NCI-H2081 (cell line): Measurements from ENCODE around the gene PFKP.

ENCODE experiments used
- DNase-seq, 2 experiments: peaks; one replicate each; lab custom pipeline; 2025; lab: John Stamatoyannopoulos, UW

The PFKP gene

DNA sequence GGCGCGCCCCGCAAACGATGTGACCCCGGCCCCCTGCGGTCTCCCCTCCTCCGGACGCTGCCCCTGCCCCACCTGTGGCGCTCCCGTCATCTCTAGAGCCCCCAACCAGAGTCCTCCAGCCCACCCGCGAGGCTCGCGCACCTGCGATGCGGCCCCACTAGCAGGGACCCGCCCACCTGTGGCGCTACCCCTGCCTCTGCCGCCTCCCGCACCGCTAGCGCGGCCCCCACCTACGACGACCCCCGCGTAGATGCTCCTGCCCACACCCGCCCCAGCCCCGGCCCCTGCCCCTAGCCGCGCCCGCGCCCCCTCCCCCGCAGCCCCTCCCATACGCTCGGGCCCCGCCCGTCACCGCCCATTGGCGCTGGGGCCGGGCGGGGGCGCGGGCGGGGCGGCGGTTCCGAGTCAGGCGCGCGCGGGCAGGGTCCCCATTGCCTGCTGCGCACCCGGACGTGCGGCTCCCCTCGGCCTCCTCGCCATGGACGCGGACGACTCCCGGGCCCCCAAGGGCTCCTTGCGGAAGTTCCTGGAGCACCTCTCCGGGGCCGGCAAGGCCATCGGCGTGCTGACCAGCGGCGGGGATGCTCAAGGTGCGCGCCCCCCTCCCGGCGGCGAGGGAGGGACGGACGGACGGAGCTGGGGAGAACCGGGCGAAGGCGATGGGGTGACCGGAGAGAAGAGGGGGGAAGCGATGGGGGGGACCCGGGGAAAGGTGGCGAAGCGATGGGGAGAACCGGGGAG lies at the start of gene PFKP:
TSS of gene PFKP (plus strand) at position 431 of the 741 bp plus-strand sequence. CDS start at position 479, 48 bp downstream.
- DNase-seq = peak in 1 of 2 experiments; percentile 43

DNA sequence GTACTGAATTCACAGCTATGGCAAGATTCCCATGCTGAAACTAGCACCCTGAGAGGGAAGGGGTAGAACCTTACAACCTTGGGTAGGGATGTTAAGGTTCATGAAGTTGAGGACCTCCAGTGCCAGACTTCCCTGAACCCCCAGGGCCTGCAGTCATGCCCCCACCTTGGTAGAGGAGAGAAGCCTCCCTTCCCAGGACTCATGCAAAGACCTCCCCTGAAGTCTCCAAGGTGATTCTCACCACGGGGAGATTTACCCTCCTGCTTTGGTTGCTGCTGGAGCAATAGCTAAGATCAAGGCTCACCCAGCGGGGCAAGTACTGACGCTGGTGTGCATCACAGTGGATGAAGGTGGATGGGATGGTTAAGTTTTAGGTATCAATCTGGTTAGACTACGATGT lies 49.1 kb upstream of the PFKP start:
- DNase-seq = no peak

DNA sequence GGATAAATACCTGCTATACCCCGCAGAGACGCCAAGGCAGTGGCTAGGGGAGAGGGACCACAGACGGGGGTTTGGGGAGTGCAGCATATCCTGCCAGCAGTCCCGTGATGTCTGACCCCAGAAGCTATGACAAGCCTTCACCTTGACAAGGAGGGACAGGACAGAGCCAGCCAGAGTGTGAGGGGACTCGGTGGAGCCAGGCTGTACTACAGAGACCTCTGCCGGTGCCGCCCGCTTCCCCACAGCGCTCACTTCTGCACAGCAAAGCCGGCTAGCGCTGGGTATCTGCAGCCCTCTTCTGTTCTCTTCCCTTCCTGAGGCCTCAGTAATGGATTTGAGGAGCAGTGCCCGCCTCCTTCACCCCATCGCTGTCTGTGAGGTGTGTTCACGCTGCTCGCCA lies 47.0 kb upstream of the PFKP start:
- DNase-seq = no peak

DNA sequence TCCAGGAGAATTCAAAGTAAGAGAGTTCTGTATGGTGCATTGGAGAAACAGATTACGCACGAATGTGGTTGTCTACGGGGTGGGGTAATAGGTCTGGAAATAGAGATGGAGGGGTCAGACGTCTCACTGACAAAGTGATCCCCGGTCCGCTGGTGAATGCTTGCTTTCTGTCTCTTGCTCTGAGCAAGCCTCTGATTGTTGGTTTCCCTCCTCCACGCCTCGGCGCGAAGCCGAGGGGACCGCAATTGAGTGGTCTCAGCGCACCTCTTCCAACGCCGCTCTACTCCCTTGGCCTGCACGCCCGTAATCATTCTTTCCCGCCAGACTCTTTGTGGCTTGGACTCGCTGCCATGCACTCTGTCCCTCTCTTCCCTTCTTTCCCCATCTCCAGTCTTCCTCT lies 46.5 kb upstream of the PFKP start:
- no peak for DNase-seq

DNA sequence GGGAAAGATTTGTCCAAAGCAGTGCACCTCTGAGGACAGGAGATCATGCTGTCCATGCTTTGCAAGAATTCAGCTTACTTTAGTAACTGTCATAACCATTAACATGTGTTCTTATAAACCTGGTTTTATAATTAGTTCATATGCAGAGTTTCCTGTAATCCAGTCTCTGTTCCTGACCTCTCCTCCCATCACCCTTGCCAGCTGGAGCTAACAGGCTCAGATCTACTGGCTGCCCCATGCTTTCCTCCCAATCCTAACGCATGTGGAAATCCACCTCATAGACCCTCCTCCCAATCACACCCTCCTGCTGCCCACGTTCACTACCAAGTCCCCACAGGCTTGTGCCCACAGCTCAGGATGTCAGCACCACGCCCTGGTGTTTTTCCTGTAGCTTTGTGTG lies 45.3 kb upstream of the PFKP start:
- DNase-seq = no peak

DNA sequence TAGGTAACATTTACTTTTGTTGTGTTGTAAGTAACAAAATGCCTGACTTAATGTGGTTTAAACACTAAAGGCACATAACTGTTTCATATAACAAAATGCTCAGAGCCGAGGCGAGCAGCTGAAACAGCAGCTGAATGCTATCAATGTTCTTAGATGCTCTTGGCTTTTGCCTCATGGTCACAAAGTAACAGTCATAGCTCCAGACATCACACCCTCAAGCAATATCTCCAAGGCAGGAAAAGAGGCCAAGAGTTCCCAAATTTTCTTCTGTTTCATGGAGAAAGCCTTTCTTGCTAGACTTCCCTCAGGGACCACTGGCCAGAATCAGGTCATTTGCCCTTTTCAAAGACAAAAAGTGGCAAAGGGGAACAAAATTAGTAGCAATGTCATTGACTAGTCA lies 43.5 kb upstream of the PFKP start:
- DNase-seq = no peak

DNA sequence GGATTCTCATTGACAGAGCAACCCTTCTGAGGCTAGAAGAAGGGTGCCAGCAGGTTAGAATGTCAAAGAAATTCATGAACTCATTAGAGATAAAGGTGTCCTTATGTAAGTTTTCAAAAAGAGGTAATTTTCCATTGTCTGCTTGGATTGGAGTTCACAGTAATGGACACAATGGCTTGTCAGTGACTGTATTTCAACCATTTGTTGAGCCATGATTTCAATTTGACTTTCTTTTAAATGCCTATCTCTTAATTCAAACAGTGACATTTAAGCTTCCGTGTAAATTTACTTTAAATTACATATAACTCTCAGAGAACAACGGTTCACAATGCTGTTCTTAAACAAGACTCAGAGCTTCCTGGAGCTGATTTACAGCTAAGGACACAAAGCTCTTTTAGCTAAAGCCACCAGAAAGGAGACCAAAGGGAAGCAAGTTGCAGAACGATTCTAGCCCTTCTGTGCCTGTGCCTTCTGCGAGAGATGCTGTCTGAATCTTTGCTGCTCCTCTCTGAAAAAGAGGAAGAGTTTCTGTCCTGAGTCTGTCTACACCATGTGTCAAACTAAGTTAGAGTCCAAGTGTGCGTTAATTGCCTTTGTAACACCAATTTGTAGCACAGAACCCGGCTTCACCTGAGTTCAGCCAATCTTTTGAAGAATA lies 42.2 kb upstream of the PFKP start:
- DNase-seq = no peak

DNA sequence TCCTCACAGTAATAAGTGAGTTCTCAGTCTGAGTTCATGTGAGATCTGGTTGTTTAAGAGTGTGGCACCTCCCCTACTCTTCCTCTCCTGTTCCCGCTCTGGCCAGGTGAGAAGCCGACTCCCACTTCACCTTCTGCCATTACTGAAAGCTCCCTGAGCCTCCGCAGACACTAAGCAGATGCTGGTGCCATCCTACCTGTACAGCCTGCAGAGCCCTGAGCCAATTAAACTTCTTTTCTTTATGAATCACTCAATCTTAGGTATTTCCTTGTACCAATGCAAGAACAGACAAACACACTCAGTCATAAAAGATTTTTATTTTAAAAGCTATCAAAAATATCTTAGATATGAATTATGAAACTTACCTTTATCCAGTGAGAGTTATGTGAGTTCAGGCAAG lies 39.5 kb upstream of the PFKP start:
- DNase-seq = no peak

DNA sequence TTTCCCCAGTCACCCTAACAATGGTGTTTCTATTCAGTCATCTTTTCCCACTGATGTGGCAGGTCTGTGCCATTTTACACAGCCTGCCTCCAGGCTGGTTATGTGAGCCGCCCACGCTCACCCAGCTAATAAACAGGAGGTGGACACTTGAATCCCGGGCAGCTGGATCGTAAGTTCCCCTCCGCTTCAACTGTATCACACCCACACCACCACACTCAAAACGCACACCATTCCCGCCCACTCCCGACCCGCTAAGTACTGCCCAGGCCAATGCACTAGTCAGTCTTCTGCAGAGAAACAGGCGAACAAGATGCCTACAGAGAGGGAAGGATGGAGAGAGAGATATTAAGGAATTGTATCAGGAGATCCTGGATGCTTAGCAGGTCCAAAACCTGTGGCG lies 38.9 kb upstream of the PFKP start:
- DNase-seq = no peak

DNA sequence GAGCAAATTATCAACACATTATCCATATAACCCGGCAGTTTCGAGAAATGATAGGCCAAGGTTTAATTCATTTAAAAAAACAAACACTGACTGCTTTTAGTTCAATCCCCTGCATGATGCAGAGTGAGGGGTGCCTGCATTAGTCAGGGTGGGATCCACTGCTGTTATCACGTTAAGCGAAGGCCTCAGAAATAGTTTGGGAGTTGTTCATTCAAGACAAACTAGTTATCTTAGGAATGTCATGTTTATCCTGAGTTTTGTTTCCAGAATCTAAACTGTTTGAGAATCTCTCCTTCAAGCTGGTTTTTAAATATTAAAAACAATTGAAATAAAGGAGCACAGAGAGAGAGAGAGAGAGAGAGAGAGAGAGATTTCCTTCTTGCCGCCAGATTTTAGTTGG lies 36.6 kb upstream of the PFKP start:
- no peak for DNase-seq

DNA sequence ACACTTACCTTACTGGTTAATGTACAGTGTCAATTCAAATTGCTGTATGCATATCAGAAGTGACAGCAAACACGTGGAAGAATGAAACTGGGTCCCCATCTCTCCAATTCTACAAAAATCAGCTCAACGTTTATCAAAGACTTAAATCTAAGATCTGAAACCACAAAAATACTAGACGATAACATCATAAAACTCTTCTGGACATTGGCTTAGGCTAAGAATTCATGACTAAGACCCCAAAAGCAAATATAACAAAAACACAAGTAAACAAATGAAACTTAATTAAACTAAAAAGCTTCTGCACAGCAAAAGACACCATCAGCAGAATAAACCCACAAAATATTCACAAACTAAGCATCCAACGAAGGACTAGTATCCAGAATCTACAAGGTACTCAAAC lies 35.9 kb upstream of the PFKP start:
- no peak for DNase-seq

DNA sequence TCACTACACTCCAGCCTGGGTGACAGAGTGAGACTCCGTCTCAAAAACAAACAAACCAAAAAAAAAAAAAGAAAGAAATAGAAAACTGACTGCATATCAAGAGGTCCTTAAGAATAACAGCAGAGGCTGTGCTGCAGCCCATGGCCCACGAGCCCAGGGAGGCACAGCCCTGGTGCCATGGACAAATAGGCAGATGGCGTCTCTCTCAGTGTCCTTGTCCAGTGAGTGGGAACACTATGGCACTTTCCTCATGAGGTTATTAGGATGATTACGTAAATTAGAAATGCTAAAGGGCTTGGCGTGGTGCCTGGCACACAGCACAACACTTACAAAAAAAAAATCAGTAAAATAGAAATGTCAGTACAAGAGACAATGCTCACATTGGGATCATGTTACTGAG lies 33.4 kb upstream of the PFKP start:
- no peak for DNase-seq

DNA sequence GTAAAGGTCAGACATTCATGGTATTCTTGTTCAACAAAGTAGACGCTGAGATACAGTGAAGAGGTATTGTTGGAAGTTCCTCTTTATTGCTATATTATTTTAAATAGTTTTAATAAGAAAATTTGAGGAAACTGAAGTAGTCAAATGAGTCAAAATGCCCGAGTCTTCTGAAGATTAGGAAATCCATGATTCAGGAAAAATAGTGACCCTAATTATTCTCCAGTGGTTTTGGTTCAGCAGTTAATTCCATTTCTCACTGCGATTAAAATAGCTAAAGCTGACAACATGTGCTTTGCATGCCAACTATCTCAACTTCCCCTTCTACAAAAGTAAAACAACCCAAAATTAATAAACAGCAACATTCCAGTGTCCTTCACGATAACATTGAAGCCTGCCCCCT lies 32.7 kb upstream of the PFKP start:
- no peak for DNase-seq

DNA sequence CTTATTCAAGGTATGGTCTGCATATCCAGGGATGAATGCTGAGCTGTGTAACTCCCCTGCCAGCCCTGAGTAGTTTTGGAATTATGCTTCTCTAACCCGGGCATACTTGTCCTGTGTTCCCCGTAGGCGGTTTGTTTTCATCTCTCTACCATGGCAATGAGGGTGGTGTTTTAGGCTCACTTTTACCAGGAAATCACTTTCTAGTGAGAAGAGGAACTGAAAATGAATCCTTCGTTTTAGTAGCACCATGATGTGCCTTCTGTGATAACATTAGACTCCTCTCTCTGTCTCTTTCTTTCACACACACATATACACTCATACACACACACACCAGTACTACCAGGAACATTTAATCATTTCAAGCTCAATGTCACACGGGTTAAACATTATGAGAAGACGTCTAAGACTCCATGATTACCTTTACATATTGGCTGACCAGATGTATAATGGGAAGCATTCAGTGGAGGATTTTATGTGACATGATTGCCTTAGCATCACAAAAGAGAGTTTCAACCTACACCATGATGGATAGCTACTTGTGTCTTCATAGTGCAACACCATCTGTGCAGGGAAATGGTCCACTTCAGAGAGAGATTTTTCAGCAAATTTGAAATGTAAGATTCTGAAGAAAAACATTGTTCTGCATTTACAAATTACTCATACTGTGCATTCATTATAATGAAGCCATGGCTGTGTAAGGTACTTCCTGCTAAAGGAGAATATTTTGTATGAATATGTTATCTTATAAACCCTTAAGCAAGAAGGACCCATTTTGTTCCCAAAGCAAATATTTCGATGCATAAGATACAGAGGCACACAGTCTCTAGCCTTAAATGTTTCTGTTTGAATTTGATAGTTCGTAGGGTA lies 31.0 kb upstream of the PFKP start:
- DNase-seq = no peak

DNA sequence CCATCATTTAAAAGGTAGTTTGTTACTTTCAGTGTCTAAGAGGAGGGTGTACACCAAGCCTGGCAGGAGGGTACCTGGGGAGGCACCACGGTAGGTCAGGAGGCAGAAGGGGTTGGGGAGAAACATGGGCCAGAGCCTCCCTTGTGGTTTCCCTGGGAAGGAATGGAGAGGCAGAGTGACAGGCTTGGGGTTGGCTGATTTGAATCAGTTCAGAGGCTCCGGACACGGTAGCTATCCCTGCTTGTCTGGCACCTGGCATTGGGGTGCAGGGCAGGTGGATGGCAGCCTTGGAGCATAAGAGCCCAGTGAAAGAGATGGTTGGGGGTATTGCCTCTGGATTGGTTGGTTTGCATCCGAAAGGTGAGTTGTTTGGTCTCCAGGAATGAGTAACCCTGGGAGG lies 30.2 kb upstream of the PFKP start:
- DNase-seq = no peak

DNA sequence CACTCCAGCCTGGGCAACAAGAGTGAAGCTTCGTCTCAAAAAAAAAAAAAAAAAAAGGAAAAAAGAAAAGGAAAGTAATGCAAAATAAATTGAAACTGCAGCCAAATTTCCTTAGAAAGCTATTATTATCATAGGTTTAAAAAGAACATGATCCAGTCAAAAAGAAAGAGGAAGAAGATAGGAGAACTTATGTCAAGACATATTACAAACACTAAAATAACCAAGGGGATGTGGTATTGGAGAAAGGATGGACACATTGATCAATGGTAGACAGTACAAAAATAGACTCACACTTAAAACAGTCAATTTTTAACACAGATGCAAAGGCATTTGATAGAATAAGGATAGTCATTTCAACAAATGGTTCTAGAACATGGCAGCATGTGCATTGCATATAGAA lies 27.3 kb upstream of the PFKP start:
- DNase-seq = no peak

DNA sequence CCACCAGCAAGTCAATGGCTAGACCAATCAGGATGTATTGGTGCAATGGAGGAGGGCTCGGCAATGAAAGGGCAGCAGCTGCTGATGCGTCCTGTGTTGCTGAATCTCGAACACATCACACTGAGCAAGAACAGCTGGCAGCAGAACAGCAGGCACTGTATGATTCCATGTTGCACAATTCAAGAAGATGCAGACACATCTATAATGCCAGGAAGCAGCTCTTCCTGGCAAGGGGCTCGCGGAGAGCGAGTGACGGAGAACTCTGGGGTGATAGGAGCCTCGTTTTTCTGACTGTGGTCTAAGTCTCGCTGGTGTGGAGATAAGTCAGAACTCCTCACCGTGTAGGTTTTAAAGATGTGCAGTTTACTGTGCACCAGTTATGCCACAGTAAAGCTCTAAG lies 24.8 kb upstream of the PFKP start:
- no peak for DNase-seq

DNA sequence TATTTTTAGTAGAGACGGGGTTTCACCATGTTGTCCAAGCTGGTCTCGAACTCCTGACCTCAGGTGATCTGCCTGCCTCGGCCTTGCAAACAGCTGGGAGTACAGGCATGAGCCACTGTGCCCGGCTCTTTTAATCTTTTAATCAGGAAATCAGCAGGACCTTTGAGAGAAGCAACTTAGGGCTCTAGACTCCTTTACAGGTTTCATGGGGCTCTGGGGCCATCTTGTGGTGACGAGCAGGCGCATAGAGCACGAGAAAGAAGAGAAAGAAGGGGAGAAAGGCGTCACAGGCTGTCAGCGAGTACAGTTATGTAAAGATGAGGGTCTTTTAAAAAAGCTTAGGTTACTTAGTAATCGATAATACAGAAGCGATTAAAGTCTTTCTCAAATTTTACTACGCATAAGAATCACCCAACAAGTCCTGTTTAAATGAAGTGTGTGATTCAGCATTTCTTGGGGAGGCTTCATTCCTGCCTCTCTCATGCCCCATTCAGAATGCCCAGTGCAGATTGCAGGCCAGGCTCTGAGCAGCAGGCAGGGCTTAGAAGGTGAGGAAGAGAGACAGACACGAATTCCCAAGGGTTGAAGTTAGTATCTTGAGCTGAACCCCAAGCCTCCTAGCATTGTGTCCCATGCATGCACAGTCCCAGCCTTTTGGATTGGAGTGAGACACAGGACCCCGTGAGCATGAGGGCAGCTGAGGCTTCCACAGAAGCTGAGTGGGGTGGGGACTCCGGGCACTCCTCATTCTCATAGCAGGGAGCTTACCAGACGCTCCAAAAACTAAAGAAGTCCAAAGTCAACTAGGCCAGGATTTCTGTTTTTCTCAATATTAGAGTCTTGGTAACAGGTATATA lies 23.6 kb upstream of the PFKP start:
- peak; percentile 58 to 59 for DNase-seq

DNA sequence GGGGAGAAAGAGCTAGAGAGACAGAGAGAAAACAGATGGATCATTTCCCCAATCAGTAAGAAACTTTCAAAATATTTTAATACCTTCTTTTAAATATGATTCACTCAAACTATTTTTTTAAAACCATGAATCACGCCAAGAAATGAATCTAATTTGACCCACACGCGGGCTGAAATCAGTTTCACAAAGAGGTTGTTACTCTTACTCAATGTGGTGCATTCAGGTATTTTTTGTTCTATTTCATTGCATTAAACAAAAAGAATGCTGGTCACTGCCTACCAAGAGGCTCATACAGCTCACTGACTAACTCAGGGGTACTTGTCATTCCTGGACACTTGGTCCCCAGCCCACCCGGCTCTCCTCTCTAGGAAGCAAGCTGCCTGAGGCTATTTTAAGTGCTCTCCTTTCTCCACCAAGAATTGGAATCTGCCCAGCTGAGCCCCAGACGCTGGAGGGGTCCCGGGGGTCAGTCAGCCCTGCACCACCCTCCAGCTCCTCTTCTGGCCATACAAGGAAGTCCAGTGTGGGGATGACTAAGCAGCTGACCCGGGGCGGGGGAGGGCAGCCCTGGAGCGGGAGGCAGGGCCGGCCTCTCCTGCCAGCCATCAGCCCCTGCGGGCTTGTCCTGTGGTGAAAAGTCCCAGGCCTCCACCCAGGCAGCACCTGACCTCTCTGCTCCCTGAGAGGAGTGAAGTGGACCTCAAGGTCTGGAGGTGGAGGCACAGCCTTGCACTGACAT lies 21.7 kb upstream of the PFKP start:
- no peak for DNase-seq

DNA sequence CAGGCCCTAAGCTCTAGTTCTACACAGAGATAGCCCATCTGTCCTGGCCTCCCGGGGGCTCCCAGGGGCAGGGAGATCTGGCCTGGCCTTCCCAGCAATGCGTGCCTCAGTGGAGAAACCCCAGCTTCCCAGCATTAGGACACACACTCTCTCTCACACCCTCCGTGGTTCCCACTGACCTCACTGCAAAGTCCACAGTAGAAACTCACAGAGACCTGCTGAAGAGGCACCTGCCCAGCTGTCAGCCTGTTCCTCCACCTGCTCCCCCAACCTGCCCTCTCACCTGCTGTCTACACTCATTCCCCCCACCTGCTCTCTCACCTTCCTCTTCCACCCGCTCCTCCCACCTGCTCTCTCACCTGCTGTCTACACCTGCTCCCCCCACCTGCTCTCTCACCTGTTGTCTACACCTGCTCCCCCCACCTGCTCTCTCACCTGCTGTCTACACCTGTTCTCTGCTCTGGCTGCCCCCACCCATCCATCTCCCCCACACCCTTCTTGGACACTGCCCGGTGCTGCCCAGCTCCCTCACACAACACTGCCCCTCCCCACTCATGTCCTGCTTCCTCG lies 21.1 kb upstream of the PFKP start:
- peak in 1 of 2 experiments; percentile 1 for DNase-seq

DNA sequence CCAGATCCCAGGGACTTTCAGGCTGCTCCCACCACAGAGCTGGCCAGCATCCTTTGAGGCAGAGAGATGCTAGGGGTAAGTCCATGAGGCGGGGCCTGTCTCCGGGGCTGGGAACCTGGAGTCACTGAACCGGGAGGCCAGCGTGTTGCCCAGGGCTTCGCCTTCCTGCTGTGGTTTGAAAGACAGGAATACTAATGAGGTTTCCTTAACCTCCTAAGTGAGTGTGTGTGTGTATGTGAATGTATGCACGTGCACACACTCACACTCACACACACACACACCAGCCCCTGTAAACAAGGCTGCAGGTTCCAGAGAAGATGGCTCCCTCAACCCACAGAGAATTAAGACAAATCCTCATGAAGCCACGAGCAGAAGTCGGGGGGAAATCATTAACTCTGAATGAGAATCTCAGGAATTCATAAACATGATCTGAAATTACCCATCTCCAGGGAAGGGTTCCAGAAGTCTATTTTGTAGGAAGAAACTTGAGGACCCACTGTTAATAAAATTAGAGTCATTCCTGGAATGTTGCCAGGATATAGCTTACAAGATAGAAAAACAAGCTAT lies 20.3 kb upstream of the PFKP start:
- DNase-seq = no peak
